GM23338 (cell line): ENCODE results near the gene OR1I1. TPM values are rescaled to one million over a fixed set of nuclear protein-coding genes. Genes with fewer than 3 reads are reported as not detected.
A peak's percentile ranks its signal among the peaks of the same experiment; 100 is the strongest.

ENCODE experiments used
- ATAC-seq: fragments of 200-7000 bp; cut with Tn5 transposase; 3 replicates; pipeline ENCODE4 v1.9.1; 2020
- DNase-seq: peaks from one replicate; pipeline ENCODE4 v3.0.0-alpha.2; 2015; ENCODE audit warnings: low spot score
- H2AFZ ChIP-seq: fragments of 200-600 bp; sonication (generic); 2 replicates; pipeline ENCODE4 v1.8.0; 2016; ENCODE audit warnings: antibody characterized with exemption, mild to moderate bottlenecking, moderate library complexity
- H3F3A ChIP-seq: fragments of 200-600 bp; sonication (generic); replicated peaks from 2 replicates; pipeline ENCODE4 v1.8.0; 2017; ENCODE audit warnings: antibody characterized with exemption, mixed run types, low read depth
- H3K27ac ChIP-seq: fragments of 200-600 bp; sonication (generic); 2 replicates; pipeline ENCODE4 v1.6.1; 2016; ENCODE audit warnings: low read depth
- H3K27me3 ChIP-seq: fragments of 200-600 bp; sonication (generic); 2 replicates; pipeline ENCODE4 v1.8.0; 2016; ENCODE audit warnings: mild to moderate bottlenecking, mixed run types, moderate library complexity; ENCODE audit not compliant: insufficient read depth
- H3K36me3 ChIP-seq: fragments of 200-600 bp; sonication (generic); 2 replicates; pipeline ENCODE4 v1.8.0; 2016; ENCODE audit warnings: mild to moderate bottlenecking; ENCODE audit not compliant: insufficient read depth
- H3K4me1 ChIP-seq: fragments of 200-600 bp; sonication (generic); 2 replicates; pipeline ENCODE4 v1.8.0; 2016; ENCODE audit warnings: mild to moderate bottlenecking, moderate library complexity; ENCODE audit not compliant: insufficient read depth
- H3K4me2 ChIP-seq: fragments of 200-600 bp; sonication (generic); 2 replicates; pipeline ENCODE4 v1.7.1; 2017; ENCODE audit warnings: mixed run types
- H3K4me3 ChIP-seq: fragments of 200-600 bp; sonication (generic); 2 replicates; pipeline ENCODE4 v1.6.1; 2016; ENCODE audit warnings: mixed run types
- H3K79me2 ChIP-seq: fragments of 200-600 bp; sonication (generic); replicated peaks from 2 replicates; pipeline ENCODE4 v1.8.0; 2017; ENCODE audit warnings: mild to moderate bottlenecking; ENCODE audit not compliant: insufficient read depth
- H3K9me2 ChIP-seq: fragments of 200-600 bp; sonication (generic); 2 replicates; pipeline ENCODE4 v1.8.0; 2017; ENCODE audit not compliant: insufficient read depth
- H4K20me1 ChIP-seq: fragments of 200-600 bp; sonication (generic); replicated peaks from 2 replicates; pipeline ENCODE4 v1.8.0; 2017; ENCODE audit warnings: mild to moderate bottlenecking; ENCODE audit not compliant: insufficient read depth
- H3K27ac Mint-ChIP-seq: 2 replicates; pipeline ENCODE4 v1.8.0; 2020; ENCODE audit warnings: inconsistent platforms, mild to moderate bottlenecking, moderate library complexity, mixed read lengths
- H3K27me3 Mint-ChIP-seq: 3 replicates; pipeline ENCODE4 v1.8.0; 2022; ENCODE audit warnings: low read depth, mild to moderate bottlenecking, moderate library complexity, mixed read lengths, inconsistent platforms; ENCODE audit not compliant: insufficient read depth, poor library complexity
- H3K36me3 Mint-ChIP-seq: 3 replicates; pipeline ENCODE4 v1.8.0; 2021; ENCODE audit warnings: low read depth, mild to moderate bottlenecking, inconsistent platforms, moderate library complexity, mixed read lengths
- H3K4me1 Mint-ChIP-seq: 3 replicates; pipeline ENCODE4 v1.8.0; 2020; ENCODE audit warnings: mild to moderate bottlenecking, inconsistent platforms, mixed read lengths
- H3K4me3 Mint-ChIP-seq: 3 replicates; pipeline ENCODE4 v1.8.0; 2021; ENCODE audit warnings: moderate library complexity, mild to moderate bottlenecking, inconsistent platforms, mixed read lengths
- H3K9me3 Mint-ChIP-seq: 3 replicates; pipeline ENCODE4 v1.8.0; 2020; ENCODE audit warnings: moderate library complexity, mild to moderate bottlenecking, inconsistent platforms, mixed read lengths
- EZH2 ChIP-seq: fragments of 200-600 bp; sonication (generic); IDR thresholded peaks from one replicate; pipeline ENCODE4 v1.8.0; 2017; ENCODE audit warnings: antibody characterized with exemption, mild to moderate bottlenecking, low read depth; ENCODE audit not compliant: unreplicated experiment
- JUNB ChIP-seq: IDR thresholded peaks from one replicate; pipeline ENCODE4 v1.6.1; 2016; ENCODE audit warnings: antibody characterized with exemption; ENCODE audit not compliant: unreplicated experiment
- POLR2AphosphoS5 ChIP-seq: IDR thresholded peaks from 2 replicates; pipeline ENCODE4 v1.6.1; 2016; ENCODE audit warnings: antibody characterized with exemption, low read depth
- STAT1 ChIP-seq: IDR thresholded peaks from one replicate; pipeline ENCODE4 v1.6.1; 2016; ENCODE audit warnings: antibody characterized with exemption; ENCODE audit not compliant: unreplicated experiment
- ZNF114 ChIP-seq: fragments of 250-450 bp; sonication (Bioruptor Pico); IDR thresholded peaks from 2 replicates; pipeline ENCODE4 v1.5.0; 2020; ENCODE audit warnings: mild to moderate bottlenecking, moderate library complexity
- polyA plus RNA-seq: library from polyadenylated mRNA; unstranded; fragments of >200 nt; fragmentation: Nextera tagmentation; extraction: Ambion mirVana; gene quantifications from 2 replicates; pipeline ENCODE4 v1.2.1, GENCODE V29; 2016
- total RNA-seq: library from RNA; depleted of rRNA; stranded (reverse); fragments of >200 nt; shearing (Covaris generic); gene quantifications from 2 replicates; pipeline ENCODE4 v1.2.3, GENCODE V29; 2014
- TF ChIP-seq, protein P1 (sequence below), 2 experiments: fragments of 200-600 bp in 1 of 2; sonication (generic) in 1 of 2; conservative IDR thresholded peaks; 2 replicates each; pipeline versions ENCODE4 v1.5.1 to v1.6.1; 2016 to 2017; ENCODE audit warnings: antibody characterized with exemption in 2 of 2, low read depth in 2 of 2, mild to moderate bottlenecking in 2 of 2, moderate library complexity in 1 of 2
- TF ChIP-seq, protein P2 (sequence below): IDR thresholded peaks from 2 replicates; pipeline ENCODE4 v1.6.1; 2016; ENCODE audit warnings: antibody characterized with exemption

Gene OR1I1
- total and polyA plus RNA-seq, 2 experiments from 2014 or later: not detected

DNA sequence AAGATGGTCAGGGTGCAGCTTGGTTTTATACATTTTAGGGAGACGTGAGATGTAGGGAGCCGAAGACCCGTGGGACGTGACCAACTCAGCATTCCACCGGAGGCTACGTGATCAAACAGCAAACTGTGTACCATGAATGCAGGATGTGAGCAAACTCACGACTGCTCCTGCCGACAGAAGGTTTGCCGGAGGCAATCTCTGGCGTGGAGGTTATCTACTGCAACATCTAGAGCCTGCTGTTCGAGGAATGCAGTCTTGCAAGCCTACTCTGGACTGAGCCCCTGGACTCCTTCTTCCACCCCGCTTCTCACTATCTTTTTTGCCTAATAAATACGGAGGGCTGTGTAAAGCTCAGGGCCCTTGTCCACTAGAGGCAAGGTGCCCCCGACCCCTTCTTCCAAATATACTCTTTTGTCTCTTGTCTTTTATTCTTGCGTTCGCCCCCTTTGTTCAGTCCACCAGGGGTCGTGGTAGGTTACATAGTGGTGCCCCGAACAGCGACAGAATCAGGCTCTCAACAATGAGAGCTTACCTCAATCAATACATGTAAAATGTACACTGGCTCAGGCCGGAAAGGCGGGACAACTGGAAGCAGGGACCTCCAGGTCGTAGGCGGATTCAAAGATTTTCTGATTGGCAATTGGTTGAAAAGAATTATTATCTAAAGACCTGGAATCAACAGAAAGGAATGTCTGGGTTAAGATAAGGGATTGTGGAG is 8.9 kb upstream of the OR1I1 start:
- no peaks in the 10 kb centered on the region for H3K27me3 ChIP-seq
- H3K79me2 ChIP-seq: no peaks in the 10 kb centered on the region
- H2AFZ ChIP-seq: no peak overlapping the region
- TF ChIP-seq, protein P1, sequence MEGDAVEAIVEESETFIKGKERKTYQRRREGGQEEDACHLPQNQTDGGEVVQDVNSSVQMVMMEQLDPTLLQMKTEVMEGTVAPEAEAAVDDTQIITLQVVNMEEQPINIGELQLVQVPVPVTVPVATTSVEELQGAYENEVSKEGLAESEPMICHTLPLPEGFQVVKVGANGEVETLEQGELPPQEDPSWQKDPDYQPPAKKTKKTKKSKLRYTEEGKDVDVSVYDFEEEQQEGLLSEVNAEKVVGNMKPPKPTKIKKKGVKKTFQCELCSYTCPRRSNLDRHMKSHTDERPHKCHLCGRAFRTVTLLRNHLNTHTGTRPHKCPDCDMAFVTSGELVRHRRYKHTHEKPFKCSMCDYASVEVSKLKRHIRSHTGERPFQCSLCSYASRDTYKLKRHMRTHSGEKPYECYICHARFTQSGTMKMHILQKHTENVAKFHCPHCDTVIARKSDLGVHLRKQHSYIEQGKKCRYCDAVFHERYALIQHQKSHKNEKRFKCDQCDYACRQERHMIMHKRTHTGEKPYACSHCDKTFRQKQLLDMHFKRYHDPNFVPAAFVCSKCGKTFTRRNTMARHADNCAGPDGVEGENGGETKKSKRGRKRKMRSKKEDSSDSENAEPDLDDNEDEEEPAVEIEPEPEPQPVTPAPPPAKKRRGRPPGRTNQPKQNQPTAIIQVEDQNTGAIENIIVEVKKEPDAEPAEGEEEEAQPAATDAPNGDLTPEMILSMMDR (conservative IDR thresholded peaks at IDR 0.05; ENCODE audit: low read depth in 2 of 2): peak; percentile 60 to 72
- TF ChIP-seq EZH2: no peak
- H3K4me1 ChIP-seq: no peaks in the 10 kb centered on the region
- H3K4me1 Mint-ChIP-seq: no peaks in the 10 kb centered on the region
- no peak overlapping the region for H3K4me3 ChIP-seq
- H3K27me3 Mint-ChIP-seq: no peaks in the 10 kb centered on the region
- H3K36me3 ChIP-seq: no peaks in the 10 kb centered on the region
- no peak overlapping the region for H3K4me3 Mint-ChIP-seq
- peaks cover 35% of the 10 kb centered on the region for H3K9me3 Mint-ChIP-seq
- H3K4me2 ChIP-seq: no peak overlapping the region
- H3K36me3 Mint-ChIP-seq: no peaks in the 10 kb centered on the region
- H3F3A ChIP-seq: no peaks in the 10 kb centered on the region
- H4K20me1 ChIP-seq: no peaks in the 10 kb centered on the region; the same call in 1 of the 2 replicates
- no peaks in the 10 kb centered on the region for H3K9me2 ChIP-seq
- no peak overlapping the region for H3K27ac ChIP-seq
- DNase-seq: peak; percentile 59
- peak; percentile 25; the same call in 1 of the 3 replicates for ATAC-seq
- H3K27ac Mint-ChIP-seq: no peak overlapping the region

DNA sequence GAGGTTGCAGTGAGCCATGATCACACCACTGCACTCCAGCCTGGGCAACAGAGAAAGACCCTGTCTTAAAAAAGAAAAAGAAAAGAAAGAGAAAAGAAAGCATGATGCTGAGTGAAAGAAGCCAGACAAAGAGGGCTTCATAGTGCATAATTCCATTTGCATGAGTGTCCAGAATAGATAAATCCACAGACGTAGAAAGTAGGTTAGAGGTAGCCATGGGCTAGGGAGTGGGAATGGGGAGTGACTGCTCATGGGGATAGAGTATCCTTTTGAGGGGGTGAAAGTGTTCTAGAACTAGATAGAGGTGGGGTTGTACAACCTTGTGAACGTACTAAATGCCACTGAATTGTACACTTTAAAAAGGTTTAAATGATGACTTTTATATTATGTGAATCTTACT is 7.6 kb upstream of the OR1I1 start:
- no peaks in the 10 kb centered on the region for H3K79me2 ChIP-seq
- H3K9me2 ChIP-seq: no peaks in the 10 kb centered on the region
- H3K4me2 ChIP-seq: no peak overlapping the region
- DNase-seq (no peak), ATAC-seq (no peak)
- H3K36me3 ChIP-seq: no peaks in the 10 kb centered on the region
- no peak overlapping the region for H2AFZ ChIP-seq
- H3K27me3 ChIP-seq: no peaks in the 10 kb centered on the region
- H3K27ac ChIP-seq: no peak overlapping the region
- no peaks in the 10 kb centered on the region; the same call in 1 of the 2 replicates for H4K20me1 ChIP-seq
- no peaks in the 10 kb centered on the region for H3K4me1 ChIP-seq
- Mint-ChIP-seq H3K4me3 (no peak overlapping the region), H3K36me3 (no peaks in the 10 kb centered on the region), H3K27ac (no peak overlapping the region), H3K27me3 (peaks cover 2% of the 10 kb centered on the region), H3K9me3 (peaks cover 32% of the 10 kb centered on the region), H3K4me1 (no peaks in the 10 kb centered on the region)
- no peaks in the 10 kb centered on the region for H3F3A ChIP-seq
- TF ChIP-seq, protein P1 (conservative IDR thresholded peaks at IDR 0.05; ENCODE audit: low read depth in 2 of 2): no peak
- TF ChIP-seq POLR2AphosphoS5: no peak
- no peak for TF ChIP-seq ZNF114 (CRISPR knock-in tag)
- TF ChIP-seq EZH2: no peak
- TF ChIP-seq JUNB: no peak
- TF ChIP-seq, protein P2, sequence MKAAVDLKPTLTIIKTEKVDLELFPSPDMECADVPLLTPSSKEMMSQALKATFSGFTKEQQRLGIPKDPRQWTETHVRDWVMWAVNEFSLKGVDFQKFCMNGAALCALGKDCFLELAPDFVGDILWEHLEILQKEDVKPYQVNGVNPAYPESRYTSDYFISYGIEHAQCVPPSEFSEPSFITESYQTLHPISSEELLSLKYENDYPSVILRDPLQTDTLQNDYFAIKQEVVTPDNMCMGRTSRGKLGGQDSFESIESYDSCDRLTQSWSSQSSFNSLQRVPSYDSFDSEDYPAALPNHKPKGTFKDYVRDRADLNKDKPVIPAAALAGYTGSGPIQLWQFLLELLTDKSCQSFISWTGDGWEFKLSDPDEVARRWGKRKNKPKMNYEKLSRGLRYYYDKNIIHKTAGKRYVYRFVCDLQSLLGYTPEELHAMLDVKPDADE: no peak
- TF ChIP-seq STAT1: no peak
- H3K4me3 ChIP-seq: no peak overlapping the region
